ENCODE measurements around the gene CD8A. TPM values are rescaled to one million over a fixed set of nuclear protein-coding genes. Genes with fewer than 3 reads are reported as not detected.
"Not testable (repeated sequence)": the region's sequence is repeated elsewhere in the genome, so short reads cannot be mapped to it uniquely, and the experiment has no call there.

CD8A gene
- total RNA-seq = 5.5 TPM
- long read RNA-seq, partial matches to known transcripts = 4 of 8 reads
- long read RNA-seq, other reads (novel, unspliced or antisense) = 0 of 8 reads

GRCh38 chr2:86790676-86791572, at the start of gene CD8A:
Gene CD8A, minus strand, starts transcription at chr2:86790913. Its CDS starts 88 bp downstream, at chr2:86790825.
- H3K4me3 ChIP-seq = peak within 1 kb of the TSS; percentile 40
- ATAC-seq = peak; percentile 31 to 40

GRCh38 chr2:86839871-86840548, 49.3 kb upstream of the CD8A start:
- H3K4me1 ChIP-seq; H3K36me3 ChIP-seq; ATAC-seq; DNase-seq; H3K27me3 ChIP-seq (ENCODE audit: low read depth); intact Hi-C loops (cut with DNase I); H3K27ac ChIP-seq; H3K4me3 ChIP-seq; H3K9me3 ChIP-seq: not testable (repeated sequence)

More at GRCh38 chr2:86790676-86791572, at the start of gene CD8A:
- H3K27ac ChIP-seq = no peak within 1 kb of the TSS
- TF ChIP-seq CTCF (IDR thresholded peaks at IDR 0.05) = no peak
- no peak for DNase-seq
- no peaks in the 10 kb centered on the region for H3K9me3 ChIP-seq
- H3K36me3 ChIP-seq = no peaks in the 10 kb centered on the region
- H3K27me3 ChIP-seq (ENCODE audit: low read depth) = peaks cover 81% of the 10 kb centered on the region
- peaks cover 29% of the 10 kb centered on the region for H3K4me1 ChIP-seq
- intact Hi-C loops (cut with DNase I) = no loop called here

GRCh38 chr2:86839455-86839854, 48.7 kb upstream of the CD8A start:
- H3K36me3 ChIP-seq; intact Hi-C loops (cut with DNase I); H3K4me3 ChIP-seq; H3K4me1 ChIP-seq; H3K9me3 ChIP-seq; H3K27ac ChIP-seq; ATAC-seq; DNase-seq; H3K27me3 ChIP-seq (ENCODE audit: low read depth): not testable (repeated sequence)

- H3K4me3 ChIP-seq; intact Hi-C loops (cut with DNase I); H3K27ac ChIP-seq; H3K36me3 ChIP-seq; H3K27me3 ChIP-seq (ENCODE audit: low read depth); H3K4me1 ChIP-seq; DNase-seq; H3K9me3 ChIP-seq: not testable (repeated sequence)
- ATAC-seq = peak in 1 of 2 donors; percentile 3
Observed at GRCh38 chr2:86837714-86838113, 47.0 kb upstream of the CD8A start.

- H3K36me3 ChIP-seq; H3K9me3 ChIP-seq; intact Hi-C loops (cut with DNase I); H3K4me1 ChIP-seq; H3K4me3 ChIP-seq; H3K27me3 ChIP-seq (ENCODE audit: low read depth); H3K27ac ChIP-seq: not testable (repeated sequence)
- peak; percentile 74 for DNase-seq
- ATAC-seq = peak; percentile 89
Observed at GRCh38 chr2:86836915-86837695, 46.4 kb upstream of the CD8A start.

- H3K27ac ChIP-seq; DNase-seq; H3K4me1 ChIP-seq; H3K36me3 ChIP-seq; ATAC-seq; H3K4me3 ChIP-seq; intact Hi-C loops (cut with DNase I); H3K9me3 ChIP-seq; H3K27me3 ChIP-seq (ENCODE audit: low read depth): not testable (repeated sequence)
Observed at GRCh38 chr2:86835548-86835889, 44.8 kb upstream of the CD8A start.

- intact Hi-C loops (cut with DNase I) = no loop called here
- no peak for TF ChIP-seq CTCF (IDR thresholded peaks at IDR 0.05)
- ATAC-seq = no peak
Observed at GRCh38 chr2:86833315-86833714, 42.6 kb upstream of the CD8A start.

More at GRCh38 chr2:86833315-86833714, 42.6 kb upstream of the CD8A start:
- DNase-seq = no peak
- Histone ChIP-seq H3K36me3 (no peaks in the 10 kb centered on the region), H3K27ac (no peak overlapping the region), H3K4me3 (no peak overlapping the region), H3K27me3 (ENCODE audit: low read depth) (no peaks in the 10 kb centered on the region), H3K4me1 (no peaks in the 10 kb centered on the region), H3K9me3 (no peaks in the 10 kb centered on the region)

Measured in lower lobe of right lung (tissue), 2 donors.